Heart left ventricle (tissue), 16 donors: Measurements from ENCODE around the gene DTX4. TPM values are rescaled to one million over a fixed set of nuclear protein-coding genes. Genes with fewer than 3 reads are reported as not detected.
A peak's percentile ranks its signal among the peaks of the same experiment; 100 is the strongest.

Source experiments
- ATAC-seq, 4 donors: fragments of 200-7000 bp; cut with Tn5 transposase; one replicate each; pipeline ENCODE4 v1.9.1; 2020 to 2022; ENCODE audit warnings: moderate library complexity in 4 of 4, mild to moderate bottlenecking in 3 of 4, moderate number of reproducible peaks in 1 of 4
- DNase-seq, 5 donors: peaks; one replicate each; pipeline ENCODE4 v3.0.0-alpha.2; 2020
- H3K27ac ChIP-seq, 12 donors: fragments of 200-600 bp; sonication (generic) in 4 of 12; one replicate each; pipeline versions ENCODE4 v1.5.0 to v1.8.0; 2016 to 2022; ENCODE audit warnings: mild to moderate bottlenecking in 2 of 12
- H3K27me3 ChIP-seq, 9 donors: fragments of 200-600 bp; sonication (generic) in 2 of 9; one replicate each; pipeline versions ENCODE4 v1.5.1 to v1.8.0; 2016 to 2022; ENCODE audit warnings: mild to moderate bottlenecking in 3 of 9
- H3K36me3 ChIP-seq, 9 donors: fragments of 200-600 bp; sonication (generic) in 2 of 9; one replicate each; pipeline versions ENCODE4 v1.5.0 to v1.8.0; 2018 to 2022; ENCODE audit warnings: mild to moderate bottlenecking in 2 of 9
- H3K4me1 ChIP-seq, 12 donors: fragments of 200-600 bp; sonication (generic) in 4 of 12; one replicate each; pipeline versions ENCODE4 v1.5.0 to v1.8.0; 2016 to 2022; ENCODE audit warnings: mild to moderate bottlenecking in 3 of 12
- H3K4me3 ChIP-seq, 12 donors: fragments of 200-600 bp; sonication (generic) in 4 of 12; one replicate each; pipeline versions ENCODE4 v1.5.0 to v1.8.0; 2017 to 2022; ENCODE audit warnings: mild to moderate bottlenecking in 9 of 12, moderate library complexity in 4 of 12
- H3K9me3 ChIP-seq, 12 donors: fragments of 200-600 bp; sonication (generic) in 4 of 12; one replicate each; pipeline versions ENCODE4 v1.5.0 to v1.8.0; 2016 to 2022; ENCODE audit warnings: mild to moderate bottlenecking in 1 of 12
- POLR2A ChIP-seq, 2 donors: fragments of 450-650 bp; IDR thresholded peaks; one replicate each; pipeline ENCODE4 v1.6.1; 2017; ENCODE audit warnings: antibody characterized with exemption in 2 of 2, mild to moderate bottlenecking in 2 of 2, moderate library complexity in 2 of 2
- WGBS, 4 donors: extraction: QIAGEN DNeasy Blood & Tissue Kit in 2 of 4; methylation state at CpG; one replicate each; pipeline versions ENCODE4 v1.1.5 to v1.1.7; 2013 to 2018; 5-methylcytosine and 5-hydroxymethylcytosine counted together
- intact Hi-C, 10 donors: fragments of 100-400 bp; cut with DNase I; formaldehyde crosslinking; loops; one replicate each; pipeline versions ENCODE4 v1.11.1 to v1.14.2; 2022
- polyA plus RNA-seq, 2 donors: library from polyadenylated mRNA; stranded (reverse); fragments of 200-250 nt; gene quantifications; one replicate each; pipeline ENCODE4 v1.2.3, GENCODE V29; 2013
- total RNA-seq, 9 donors: library from RNA; depleted of rRNA in 2 of 9; stranded (reverse); fragments of >200 nt in 2 of 9; fragmentation: NEBNext Ultra II Directional in 3 of 9; extraction: Animal tissue kit (Norgen Biotek cat#: 25700) in 3 of 9; gene quantifications; one replicate each; pipeline versions ENCODE4 v1.1.0 to v1.2.4, GENCODE V29; 2016 to 2023
- TF ChIP-seq, protein P1 (sequence below), 12 donors: fragments of 200-600 bp; sonication (generic) in 4 of 12; IDR thresholded peaks; one replicate each; pipeline versions ENCODE4 v1.5.0 to v1.8.0; 2018 to 2022; ENCODE audit warnings: antibody characterized with exemption in 12 of 12, mild to moderate bottlenecking in 5 of 12
- donor health status: ischemic (EF 13 %, LVEDD 7.1; RV severe dilation, severe dysfunction).
- donor health status: healthy with polysubstance abuse.
- donor health status: DM: no; HTN: yes; CAD: no.
- donor health status: DM: no; HTN: no; CAD: no.
- donor health status: ischemic (EF 25% LVEDD 6.9; RV normal size, moderate dysfunction).
- donor health status: ischemic (EF 25% LVEDD 5.7; RV mildly dilated, moderate dysfunction).
- donor health status: healthy.
- donor health status: DM: yes; HTN: yes; CAD: no.
- donor health status: ischemic (EF 35%, LVEDD 5.7; RV mildly dilated, moderate dysfunction).
- donor health status: nonischemic (EF 11% LVEDD 7.7; RV severe dilation, severe dysfunction).
- donor health status: DM: yes; HTN: yes; CAD: no.
- donor health status: PGD.
- donor health status: ischemic (EF 29% LVEDD 5.4; RV normal size, mild dysfunction).
- donor health status: nonischemic (EF 23%, LVEDD 6.1; RV moderate dilation, normal function).

Gene DTX4
- total and polyA plus RNA-seq, 11 donors, result 0.74 to 6.8 (median 1.8) TPM

DNA sequence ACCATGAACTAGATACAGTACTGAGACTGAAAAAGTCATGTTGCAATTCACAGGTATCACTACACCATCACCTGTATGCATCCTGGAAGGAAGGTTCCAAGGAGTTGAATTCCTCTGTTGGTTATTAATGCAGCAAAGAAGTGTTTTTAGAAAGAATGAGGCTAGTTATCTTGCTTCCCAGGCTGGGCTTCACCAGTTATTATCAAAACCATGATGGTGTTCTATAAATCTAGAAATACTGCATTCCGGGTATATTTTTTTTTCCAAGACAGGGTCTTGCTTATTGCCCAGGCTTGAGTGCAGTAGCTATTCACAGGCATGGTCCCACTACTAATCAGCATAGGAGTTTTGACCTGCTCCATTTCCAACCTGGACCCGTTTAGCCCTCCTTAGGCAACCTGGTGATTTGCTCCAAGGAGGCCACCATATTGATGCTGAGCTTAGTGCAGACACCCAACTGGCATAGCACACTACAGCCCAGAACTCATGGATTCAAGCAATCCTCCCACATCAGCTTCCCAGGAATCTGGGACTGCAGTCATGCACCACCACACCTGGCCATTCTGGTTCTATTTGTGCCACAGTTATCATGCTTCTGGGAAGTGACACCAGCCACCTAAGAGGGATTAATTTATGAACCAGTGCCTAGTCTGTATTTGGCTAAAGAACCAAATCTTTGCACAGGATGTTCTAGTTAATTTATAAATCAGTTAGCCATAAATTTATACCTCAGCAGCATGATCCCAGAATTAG lies 42.4 kb downstream of the DTX4 start:
- Histone ChIP-seq H3K4me1 (peaks cover 0 to 58% (median 4%) of the 10 kb centered on the region in 12 donors), H3K27me3 (no peaks in the 10 kb centered on the region), H3K9me3 (no peaks in the 10 kb centered on the region), H3K27ac (no peak overlapping the region), H3K36me3 (no peaks in the 10 kb centered on the region), H3K4me3 (no peak overlapping the region)
- TF ChIP-seq, protein P1, sequence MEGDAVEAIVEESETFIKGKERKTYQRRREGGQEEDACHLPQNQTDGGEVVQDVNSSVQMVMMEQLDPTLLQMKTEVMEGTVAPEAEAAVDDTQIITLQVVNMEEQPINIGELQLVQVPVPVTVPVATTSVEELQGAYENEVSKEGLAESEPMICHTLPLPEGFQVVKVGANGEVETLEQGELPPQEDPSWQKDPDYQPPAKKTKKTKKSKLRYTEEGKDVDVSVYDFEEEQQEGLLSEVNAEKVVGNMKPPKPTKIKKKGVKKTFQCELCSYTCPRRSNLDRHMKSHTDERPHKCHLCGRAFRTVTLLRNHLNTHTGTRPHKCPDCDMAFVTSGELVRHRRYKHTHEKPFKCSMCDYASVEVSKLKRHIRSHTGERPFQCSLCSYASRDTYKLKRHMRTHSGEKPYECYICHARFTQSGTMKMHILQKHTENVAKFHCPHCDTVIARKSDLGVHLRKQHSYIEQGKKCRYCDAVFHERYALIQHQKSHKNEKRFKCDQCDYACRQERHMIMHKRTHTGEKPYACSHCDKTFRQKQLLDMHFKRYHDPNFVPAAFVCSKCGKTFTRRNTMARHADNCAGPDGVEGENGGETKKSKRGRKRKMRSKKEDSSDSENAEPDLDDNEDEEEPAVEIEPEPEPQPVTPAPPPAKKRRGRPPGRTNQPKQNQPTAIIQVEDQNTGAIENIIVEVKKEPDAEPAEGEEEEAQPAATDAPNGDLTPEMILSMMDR (IDR thresholded peaks at IDR 0.05), result no peak
- no peak for TF ChIP-seq POLR2A (IDR thresholded peaks at IDR 0.05)
- intact Hi-C loops, result no loop called here
- ATAC-seq, result no peak
- 73 to 93% (median 88%) methylated on average over 2 of the region's 2 CpGs for WGBS, 4 donors
- DNase-seq, result no peak

DNA sequence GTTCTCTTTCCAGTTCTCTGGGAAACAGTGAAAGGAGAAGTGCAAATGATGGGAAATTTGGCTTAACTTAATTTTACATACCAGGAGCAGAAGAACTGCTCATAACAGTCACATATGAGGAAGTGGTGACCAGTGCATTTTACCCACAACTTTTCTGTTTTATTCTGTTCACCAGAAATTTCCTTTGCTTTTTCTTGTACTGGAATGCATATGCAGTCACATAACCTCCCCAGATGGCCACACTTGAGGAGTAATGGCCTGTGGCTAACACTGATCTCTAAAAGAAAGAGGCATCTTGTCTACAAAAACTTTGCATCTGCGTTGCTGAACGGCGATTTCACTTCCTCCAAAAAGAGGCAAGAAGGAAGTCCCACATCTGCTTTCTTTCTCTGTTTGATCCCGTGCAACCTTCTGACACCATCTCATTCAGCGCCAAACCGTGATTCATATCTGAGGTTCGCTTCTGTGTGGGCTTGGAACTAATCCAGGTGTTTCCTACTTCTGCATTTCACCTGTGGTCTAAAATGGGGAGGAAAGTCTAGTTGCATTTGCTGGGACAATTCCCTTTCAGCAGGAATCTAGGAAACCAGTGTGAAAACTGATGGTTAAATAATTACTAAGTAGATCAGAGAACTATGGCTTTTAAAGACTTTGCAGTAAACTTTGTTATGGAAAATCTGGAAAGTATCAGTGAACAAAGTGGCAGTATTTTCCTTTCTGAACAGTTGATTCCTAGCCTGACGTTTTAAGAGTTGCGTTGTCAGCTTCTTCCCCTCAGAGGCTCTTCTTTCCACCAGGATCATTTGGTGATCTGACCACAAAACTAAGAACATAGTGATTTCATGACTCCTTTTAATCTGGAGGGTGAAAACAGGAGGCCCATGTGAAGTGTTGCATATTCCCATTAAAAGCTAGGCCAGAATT lies 45.0 kb downstream of the DTX4 start:
- H3K4me1 ChIP-seq, result peaks cover 0 to 73% (median 3%) of the 10 kb centered on the region in 12 donors
- no peaks in the 10 kb centered on the region for H3K36me3 ChIP-seq
- DNase-seq (peak in 3 of 5 donors; percentile 38 to 54 (median 52)), ATAC-seq (peak; percentile 41 to 82 (median 75))
- no peak for TF ChIP-seq POLR2A (IDR thresholded peaks at IDR 0.05)
- TF ChIP-seq, protein P1 (IDR thresholded peaks at IDR 0.05), result no peak
- H3K27me3 ChIP-seq, result no peaks in the 10 kb centered on the region
- 39 to 48% (median 47%) methylated on average over 9 of the region's 9 CpGs for WGBS, 4 donors
- no peaks in the 10 kb centered on the region for H3K9me3 ChIP-seq
- intact Hi-C loops, result no loop called here
- no peak overlapping the region for H3K4me3 ChIP-seq
- peak overlapping the region in 10 of 12 donors; percentile 4 to 76 (median 40) for H3K27ac ChIP-seq

DNA sequence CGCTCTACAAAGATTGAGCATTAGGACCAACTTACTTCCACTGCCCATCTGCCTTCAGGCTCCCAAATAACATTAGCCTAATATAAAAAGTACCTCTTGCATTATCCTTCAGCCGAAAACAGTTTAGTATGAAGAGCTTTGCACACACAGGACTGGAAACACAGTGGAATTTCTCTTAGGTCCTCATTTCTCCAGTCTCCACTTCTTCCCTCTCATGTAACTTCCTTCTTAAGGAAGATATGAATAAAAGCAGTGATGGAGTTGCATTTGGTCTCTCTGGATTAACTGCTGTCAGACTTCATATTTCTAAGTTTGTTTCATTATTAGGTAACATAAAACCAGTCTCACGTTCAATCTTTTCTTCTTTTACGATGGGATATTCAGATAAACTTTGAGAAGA lies 46.4 kb downstream of the DTX4 start:
- 89 to 96% (median 92%) methylated on average over 4 of the region's 4 CpGs for WGBS, 4 donors
- no peaks in the 10 kb centered on the region for H3K36me3 ChIP-seq
- H3K9me3 ChIP-seq, result no peaks in the 10 kb centered on the region
- no peak for DNase-seq
- ATAC-seq, result no peak
- TF ChIP-seq, protein P1 (IDR thresholded peaks at IDR 0.05), result no peak
- TF ChIP-seq POLR2A (IDR thresholded peaks at IDR 0.05), result no peak
- intact Hi-C loops, result no loop called here
- no peak overlapping the region for H3K4me3 ChIP-seq
- H3K27me3 ChIP-seq, result no peaks in the 10 kb centered on the region
- peak overlapping the region in 3 of 12 donors; percentile 56 to 76 (median 63) for H3K27ac ChIP-seq
- H3K4me1 ChIP-seq, result peaks cover 0 to 83% (median 3%) of the 10 kb centered on the region in 12 donors

DNA sequence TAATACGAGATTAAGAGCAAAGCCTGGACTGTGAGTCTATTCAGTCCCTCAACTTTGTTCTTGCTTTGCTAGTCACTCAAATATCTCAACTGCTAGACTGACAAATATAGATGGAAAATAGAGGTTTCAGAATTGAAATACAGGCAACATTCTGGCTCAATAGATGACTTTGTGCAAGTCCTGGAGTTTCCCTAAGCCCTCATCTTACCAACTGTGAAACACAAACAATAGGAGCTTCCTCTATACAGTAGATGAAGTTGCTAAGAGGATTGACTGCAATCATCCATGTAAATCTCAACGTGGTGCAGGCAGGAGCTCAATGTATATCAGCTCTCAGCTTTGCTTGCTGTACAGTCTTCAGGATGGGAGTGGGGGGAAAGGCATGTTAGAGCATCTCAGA lies 47.0 kb downstream of the DTX4 start:
- DNase-seq, result no peak
- intact Hi-C loops, result no loop called here
- Histone ChIP-seq H3K4me3 (no peak overlapping the region), H3K27ac (peak overlapping the region in 1 of 12 donors; percentile 76), H3K4me1 (peaks cover 0 to 83% (median 4%) of the 10 kb centered on the region in 12 donors), H3K27me3 (no peaks in the 10 kb centered on the region), H3K36me3 (no peaks in the 10 kb centered on the region), H3K9me3 (no peaks in the 10 kb centered on the region)
- no peak for ATAC-seq
- TF ChIP-seq, protein P1 (IDR thresholded peaks at IDR 0.05), result no peak
- no peak for TF ChIP-seq POLR2A (IDR thresholded peaks at IDR 0.05)
- WGBS, 4 donors, result 51 to 56% (median 52%) methylated on average over 2 of the region's 2 CpGs
